ENCODE measurements around the gene BHLHE23.

The BHLHE23 gene

GRCh38 chr20:63024573-63025392, 18.0 kb upstream of the BHLHE23 start:
- no peak for DNase-seq

- no peak for DNase-seq
Measured at GRCh38 chr20:63023936-63024571, 17.3 kb upstream of the BHLHE23 start.

GRCh38 chr20:63023071-63023935, 16.5 kb upstream of the BHLHE23 start:
- no peak for DNase-seq

GRCh38 chr20:63022501-63022900, 15.7 kb upstream of the BHLHE23 start:
- DNase-seq, result no peak

- no peak for DNase-seq
Measured at GRCh38 chr20:63021356-63022321, 14.9 kb upstream of the BHLHE23 start.

GRCh38 chr20:63020681-63021080, 13.9 kb upstream of the BHLHE23 start:
- DNase-seq, result no peak

- no peak for DNase-seq
Measured at GRCh38 chr20:63017826-63018411, 11.2 kb upstream of the BHLHE23 start.

- DNase-seq, result no peak
Measured at GRCh38 chr20:63017076-63017825, 10.5 kb upstream of the BHLHE23 start.

GRCh38 chr20:63016514-63017075, 9.8 kb upstream of the BHLHE23 start:
- no peak for DNase-seq

GRCh38 chr20:63015662-63016361, 9.0 kb upstream of the BHLHE23 start:
- no peak for DNase-seq

GRCh38 chr20:63015147-63015661, 8.4 kb upstream of the BHLHE23 start:
- no peak for DNase-seq

- no peak for DNase-seq
Measured at GRCh38 chr20:63014710-63015109, 7.9 kb upstream of the BHLHE23 start.

GRCh38 chr20:63014287-63014686, 7.5 kb upstream of the BHLHE23 start:
- DNase-seq, result no peak

- no peak for DNase-seq
Measured at GRCh38 chr20:63013207-63013606, 6.4 kb upstream of the BHLHE23 start.

GRCh38 chr20:63011798-63012197, 5.0 kb upstream of the BHLHE23 start:
- DNase-seq, result no peak

GRCh38 chr20:63009988-63010769, 3.4 kb upstream of the BHLHE23 start:
- no peak for DNase-seq

- DNase-seq, result peak; percentile 55
Measured at GRCh38 chr20:63009045-63009961, 2.5 kb upstream of the BHLHE23 start.

GRCh38 chr20:63008541-63009044, 1.8 kb upstream of the BHLHE23 start:
- no peak for DNase-seq
